Peyer's patch (tissue), 4 donors: ENCODE measurements around the gene FER.

ENCODE experiments used
- POLR2A ChIP-seq, 2 donors: fragments of 450-650 bp; IDR thresholded peaks; one replicate each; pipeline ENCODE4 v1.5.1; 2017; ENCODE audit warnings: antibody characterized with exemption in 2 of 2, mild to moderate bottlenecking in 2 of 2, moderate library complexity in 2 of 2
- TF ChIP-seq, protein P1 (sequence below), 6 experiments: fragments of 450-650 bp in 4 of 6; fragments of 200-600 bp in 2 of 6; sonication (generic) in 1 of 6; IDR thresholded peaks; one replicate each; pipeline ENCODE4 v1.5.1; 2017 to 2019; ENCODE audit warnings: antibody characterized with exemption in 6 of 6, mild to moderate bottlenecking in 3 of 6, moderate library complexity in 1 of 6

DNA sequence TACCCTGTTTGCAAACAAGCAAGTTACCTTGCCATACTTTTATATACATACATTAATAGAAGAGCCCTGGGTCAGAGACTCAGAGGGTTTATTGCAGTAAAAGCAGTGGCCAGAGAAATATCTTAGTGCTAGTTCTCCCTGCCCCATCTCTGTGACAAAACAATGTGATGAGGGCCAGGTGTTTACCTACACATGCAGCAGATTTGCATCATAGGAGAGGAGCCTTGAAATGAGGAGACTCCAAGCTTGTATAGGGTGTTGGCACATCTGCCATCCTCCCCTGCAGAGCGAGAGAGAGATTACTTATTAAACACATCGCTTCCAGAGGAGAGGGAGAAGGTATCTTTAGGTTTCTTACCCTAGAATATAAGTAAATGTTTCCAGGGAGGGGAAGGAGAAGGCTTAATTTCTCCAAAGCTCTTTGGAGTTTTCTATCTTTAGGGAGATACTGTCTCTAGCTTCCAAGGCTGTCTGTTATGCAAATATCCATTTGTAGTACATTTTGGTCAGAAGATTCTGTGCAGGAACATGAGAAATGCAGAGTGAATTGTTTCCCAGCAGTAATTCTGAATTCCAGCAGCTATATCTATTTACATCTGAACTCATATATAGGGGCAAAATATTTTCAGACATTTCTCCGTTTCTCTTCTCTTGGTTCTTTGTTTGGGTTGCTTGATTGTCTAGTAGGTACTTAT is 15.7 kb downstream of the FER start:
- TF ChIP-seq, protein P1, sequence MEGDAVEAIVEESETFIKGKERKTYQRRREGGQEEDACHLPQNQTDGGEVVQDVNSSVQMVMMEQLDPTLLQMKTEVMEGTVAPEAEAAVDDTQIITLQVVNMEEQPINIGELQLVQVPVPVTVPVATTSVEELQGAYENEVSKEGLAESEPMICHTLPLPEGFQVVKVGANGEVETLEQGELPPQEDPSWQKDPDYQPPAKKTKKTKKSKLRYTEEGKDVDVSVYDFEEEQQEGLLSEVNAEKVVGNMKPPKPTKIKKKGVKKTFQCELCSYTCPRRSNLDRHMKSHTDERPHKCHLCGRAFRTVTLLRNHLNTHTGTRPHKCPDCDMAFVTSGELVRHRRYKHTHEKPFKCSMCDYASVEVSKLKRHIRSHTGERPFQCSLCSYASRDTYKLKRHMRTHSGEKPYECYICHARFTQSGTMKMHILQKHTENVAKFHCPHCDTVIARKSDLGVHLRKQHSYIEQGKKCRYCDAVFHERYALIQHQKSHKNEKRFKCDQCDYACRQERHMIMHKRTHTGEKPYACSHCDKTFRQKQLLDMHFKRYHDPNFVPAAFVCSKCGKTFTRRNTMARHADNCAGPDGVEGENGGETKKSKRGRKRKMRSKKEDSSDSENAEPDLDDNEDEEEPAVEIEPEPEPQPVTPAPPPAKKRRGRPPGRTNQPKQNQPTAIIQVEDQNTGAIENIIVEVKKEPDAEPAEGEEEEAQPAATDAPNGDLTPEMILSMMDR (IDR thresholded peaks at IDR 0.05) = no peak
- TF ChIP-seq POLR2A (IDR thresholded peaks at IDR 0.05) = no peak
